RWPE1 (cell line): ENCODE data around the gene TCHHL1.

ENCODE experiments used
- CTCF ChIA-PET: fragments of 350-600 bp; sonication (Branson Sonifier 250); formaldehyde crosslinking; extraction: SDS; loops from one replicate; lab custom pipeline; 2021; lab: Yijun Ruan, JAX
- POLR2A ChIA-PET: fragments of 400-600 bp; formaldehyde crosslinking; extraction: SDS; loops from one replicate; lab custom pipeline; 2020; ENCODE audit warnings: antibody characterized with exemption; ENCODE audit not compliant: low non-redundant PET; lab: Yijun Ruan, JAX
- DNase-seq: peaks from one replicate; pipeline ENCODE4 v3.0.0; 2012; ENCODE audit warnings: low spot score
- H3K27ac ChIP-seq: fragments of 450-650 bp; 2 replicates; pipeline ENCODE4 v1.5.1; 2017
- TF ChIP-seq, protein P1 (sequence below): fragments of 450-650 bp; conservative IDR thresholded peaks from 2 replicates; pipeline ENCODE4 v1.5.1; 2017; ENCODE audit warnings: low read depth, mild to moderate bottlenecking

Gene TCHHL1

GRCh38 chr1:152072311-152072710 lies 16.6 kb downstream of the TCHHL1 start:
- TF ChIP-seq, protein P1, sequence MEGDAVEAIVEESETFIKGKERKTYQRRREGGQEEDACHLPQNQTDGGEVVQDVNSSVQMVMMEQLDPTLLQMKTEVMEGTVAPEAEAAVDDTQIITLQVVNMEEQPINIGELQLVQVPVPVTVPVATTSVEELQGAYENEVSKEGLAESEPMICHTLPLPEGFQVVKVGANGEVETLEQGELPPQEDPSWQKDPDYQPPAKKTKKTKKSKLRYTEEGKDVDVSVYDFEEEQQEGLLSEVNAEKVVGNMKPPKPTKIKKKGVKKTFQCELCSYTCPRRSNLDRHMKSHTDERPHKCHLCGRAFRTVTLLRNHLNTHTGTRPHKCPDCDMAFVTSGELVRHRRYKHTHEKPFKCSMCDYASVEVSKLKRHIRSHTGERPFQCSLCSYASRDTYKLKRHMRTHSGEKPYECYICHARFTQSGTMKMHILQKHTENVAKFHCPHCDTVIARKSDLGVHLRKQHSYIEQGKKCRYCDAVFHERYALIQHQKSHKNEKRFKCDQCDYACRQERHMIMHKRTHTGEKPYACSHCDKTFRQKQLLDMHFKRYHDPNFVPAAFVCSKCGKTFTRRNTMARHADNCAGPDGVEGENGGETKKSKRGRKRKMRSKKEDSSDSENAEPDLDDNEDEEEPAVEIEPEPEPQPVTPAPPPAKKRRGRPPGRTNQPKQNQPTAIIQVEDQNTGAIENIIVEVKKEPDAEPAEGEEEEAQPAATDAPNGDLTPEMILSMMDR, result no peak
- ChIA-PET CTCF (no interaction called here), POLR2A (interaction anchor here (0.7 kb wide), 1 partner anchor 37 kb away, joined by 3 read pairs; no protein-coding TSS in a partner anchor)
- no peak overlapping the region for H3K27ac ChIP-seq
- DNase-seq, result no peak

- H3K27ac ChIP-seq, result no peak overlapping the region
- ChIA-PET POLR2A (no interaction called here), CTCF (interaction anchor here (0.9 kb wide), 1 partner anchor 18 kb away, joined by 3 read pairs; no protein-coding TSS in a partner anchor)
- TF ChIP-seq, protein P1, result no peak
- DNase-seq, result no peak
These were observed 17.7 kb downstream of the TCHHL1 start for GRCh38 chr1:152071123-152071522.

DNA sequence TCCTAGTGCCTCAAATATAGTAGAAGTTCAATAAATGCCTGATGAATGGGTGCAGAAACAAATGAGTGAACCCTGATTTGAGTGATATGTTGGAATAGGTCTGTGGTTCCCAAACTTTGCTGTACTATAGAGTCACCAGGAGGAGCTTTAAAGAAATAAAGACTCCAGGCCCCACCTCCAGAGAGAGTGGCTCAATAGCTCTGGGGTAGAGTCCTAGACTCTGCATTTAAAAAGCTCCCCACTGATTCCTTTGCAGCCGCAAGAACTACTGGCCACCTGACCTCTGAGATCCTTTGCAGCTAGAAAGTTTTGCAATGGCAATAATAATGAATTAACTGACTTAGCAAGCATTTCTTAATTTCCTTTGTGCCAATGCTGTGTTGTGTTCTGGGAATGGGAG lies 20.9 kb downstream of the TCHHL1 start:
- no peak for DNase-seq
- H3K27ac ChIP-seq, result no peak overlapping the region
- POLR2A ChIA-PET, result no interaction called here
- CTCF ChIA-PET, result no interaction called here
- TF ChIP-seq, protein P1, result no peak

DNA sequence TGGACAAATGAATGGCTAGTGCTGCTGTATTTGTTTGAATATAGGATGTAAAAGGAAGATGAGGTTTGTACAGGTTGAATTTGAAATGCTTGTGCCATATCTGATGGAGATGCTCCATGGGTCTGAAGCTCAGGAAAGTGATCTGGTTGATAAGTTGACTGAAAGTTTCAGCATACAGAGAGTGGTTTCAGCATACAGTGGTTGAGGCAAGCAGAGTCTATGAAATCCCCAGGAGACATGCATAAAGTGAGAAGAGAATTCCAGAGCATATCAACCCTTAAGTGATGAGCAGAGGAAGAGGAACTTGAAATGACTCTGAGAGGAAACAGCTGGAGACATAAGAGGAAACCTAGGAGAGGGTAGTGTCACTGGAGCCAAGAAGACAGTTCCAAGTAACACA lies 21.7 kb downstream of the TCHHL1 start:
- H3K27ac ChIP-seq, result no peak overlapping the region
- POLR2A ChIA-PET, result no interaction called here
- TF ChIP-seq, protein P1, result no peak
- no peak for DNase-seq
- CTCF ChIA-PET, result no interaction called here

DNA sequence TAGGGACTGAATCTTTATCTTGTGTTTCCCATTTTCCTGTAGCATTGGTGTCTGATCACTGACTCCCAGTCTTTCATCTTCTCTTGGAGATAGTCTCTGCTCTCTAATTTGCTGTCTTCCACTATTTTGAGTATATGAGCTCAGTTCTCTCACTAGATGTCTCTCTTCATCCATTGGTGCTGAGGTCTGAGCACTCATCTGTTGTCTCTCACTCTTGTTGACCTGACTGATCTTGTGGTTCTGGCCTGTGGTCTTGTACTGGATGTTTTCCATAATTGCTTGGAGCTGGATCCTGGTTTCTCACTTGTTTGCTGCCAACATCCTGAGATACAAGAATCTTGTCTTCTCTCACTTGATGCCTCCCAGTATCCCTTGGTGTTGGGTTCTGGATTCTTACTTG lies 26.9 kb downstream of the TCHHL1 start:
- no peak for DNase-seq
- ChIA-PET POLR2A (no interaction called here), CTCF (interaction anchor here (0.6 to 0.7 kb wide), 3 partner anchors 68 to 122 kb away, joined by 3 read pairs; no protein-coding TSS in a partner anchor)
- no peak overlapping the region for H3K27ac ChIP-seq
- TF ChIP-seq, protein P1, result no peak

GRCh38 chr1:152053375-152053774 lies 35.5 kb downstream of the TCHHL1 start:
- POLR2A ChIA-PET, result no interaction called here
- no peak overlapping the region for H3K27ac ChIP-seq
- TF ChIP-seq, protein P1, result no peak
- CTCF ChIA-PET, result interaction anchor here (0.7 to 1.8 kb wide), 14 partner anchors 11 to 406 kb away, joined by 3 to 14 read pairs (median 4); partner anchors contain the start of gene TCHHL1
- DNase-seq, result no peak
